ENCODE data around the gene LAMA3. TPM values are rescaled to one million over a fixed set of nuclear protein-coding genes. Genes with fewer than 3 reads are reported as not detected.

The LAMA3 gene
- total RNA-seq, 1 experiment from 2014 or later: 8.1 TPM

- Histone ChIP-seq H3K36me3 (ENCODE audit: control insufficient read depth, insufficient read depth, low read length) (no peaks in the 10 kb centered on the region), H3K4me3 (ENCODE audit: low read depth in 2 of 2, low read length in 2 of 2) (no peak overlapping the region), H3K27ac (ENCODE audit: low read length) (no peak overlapping the region), H3K27me3 (ENCODE audit: control insufficient read depth, insufficient read depth, low read length) (no peaks in the 10 kb centered on the region), H3K9me3 (ENCODE audit: control insufficient read depth, insufficient read depth, low read depth, low read length) (no peaks in the 10 kb centered on the region), H3K4me1 (ENCODE audit: control insufficient read depth, insufficient read depth, low read length) (no peaks in the 10 kb centered on the region)
- intact Hi-C loops (cut with micrococcal nuclease; ENCODE audit: unreplicated experiment) (no loop called here), in situ Hi-C loops (cut with HindIII; ENCODE audit: low pct_unique_long_range_greater_than_20kb, low sequenced_read_pairs) (no loop called here)
- no peak for ATAC-seq
- TF ChIP-seq TCF7L2 (IDR thresholded peaks at IDR 0.05; ENCODE audit: low read depth, low read length) (no peak), SIN3A (IDR thresholded peaks at IDR 0.05; ENCODE audit: borderline replicate concordance, insufficient read depth, low read depth, low read length) (no peak), POLR2AphosphoS5 (IDR thresholded peaks at IDR 0.05; ENCODE audit: low read depth, low read length) (no peak)
- TF ChIP-seq, protein P1, sequence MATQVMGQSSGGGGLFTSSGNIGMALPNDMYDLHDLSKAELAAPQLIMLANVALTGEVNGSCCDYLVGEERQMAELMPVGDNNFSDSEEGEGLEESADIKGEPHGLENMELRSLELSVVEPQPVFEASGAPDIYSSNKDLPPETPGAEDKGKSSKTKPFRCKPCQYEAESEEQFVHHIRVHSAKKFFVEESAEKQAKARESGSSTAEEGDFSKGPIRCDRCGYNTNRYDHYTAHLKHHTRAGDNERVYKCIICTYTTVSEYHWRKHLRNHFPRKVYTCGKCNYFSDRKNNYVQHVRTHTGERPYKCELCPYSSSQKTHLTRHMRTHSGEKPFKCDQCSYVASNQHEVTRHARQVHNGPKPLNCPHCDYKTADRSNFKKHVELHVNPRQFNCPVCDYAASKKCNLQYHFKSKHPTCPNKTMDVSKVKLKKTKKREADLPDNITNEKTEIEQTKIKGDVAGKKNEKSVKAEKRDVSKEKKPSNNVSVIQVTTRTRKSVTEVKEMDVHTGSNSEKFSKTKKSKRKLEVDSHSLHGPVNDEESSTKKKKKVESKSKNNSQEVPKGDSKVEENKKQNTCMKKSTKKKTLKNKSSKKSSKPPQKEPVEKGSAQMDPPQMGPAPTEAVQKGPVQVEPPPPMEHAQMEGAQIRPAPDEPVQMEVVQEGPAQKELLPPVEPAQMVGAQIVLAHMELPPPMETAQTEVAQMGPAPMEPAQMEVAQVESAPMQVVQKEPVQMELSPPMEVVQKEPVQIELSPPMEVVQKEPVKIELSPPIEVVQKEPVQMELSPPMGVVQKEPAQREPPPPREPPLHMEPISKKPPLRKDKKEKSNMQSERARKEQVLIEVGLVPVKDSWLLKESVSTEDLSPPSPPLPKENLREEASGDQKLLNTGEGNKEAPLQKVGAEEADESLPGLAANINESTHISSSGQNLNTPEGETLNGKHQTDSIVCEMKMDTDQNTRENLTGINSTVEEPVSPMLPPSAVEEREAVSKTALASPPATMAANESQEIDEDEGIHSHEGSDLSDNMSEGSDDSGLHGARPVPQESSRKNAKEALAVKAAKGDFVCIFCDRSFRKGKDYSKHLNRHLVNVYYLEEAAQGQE (IDR thresholded peaks at IDR 0.05; ENCODE audit: insufficient read depth in 1 of 2, low read depth in 2 of 2, low read length in 1 of 2): no peak
- TF ChIP-seq, protein P2, sequence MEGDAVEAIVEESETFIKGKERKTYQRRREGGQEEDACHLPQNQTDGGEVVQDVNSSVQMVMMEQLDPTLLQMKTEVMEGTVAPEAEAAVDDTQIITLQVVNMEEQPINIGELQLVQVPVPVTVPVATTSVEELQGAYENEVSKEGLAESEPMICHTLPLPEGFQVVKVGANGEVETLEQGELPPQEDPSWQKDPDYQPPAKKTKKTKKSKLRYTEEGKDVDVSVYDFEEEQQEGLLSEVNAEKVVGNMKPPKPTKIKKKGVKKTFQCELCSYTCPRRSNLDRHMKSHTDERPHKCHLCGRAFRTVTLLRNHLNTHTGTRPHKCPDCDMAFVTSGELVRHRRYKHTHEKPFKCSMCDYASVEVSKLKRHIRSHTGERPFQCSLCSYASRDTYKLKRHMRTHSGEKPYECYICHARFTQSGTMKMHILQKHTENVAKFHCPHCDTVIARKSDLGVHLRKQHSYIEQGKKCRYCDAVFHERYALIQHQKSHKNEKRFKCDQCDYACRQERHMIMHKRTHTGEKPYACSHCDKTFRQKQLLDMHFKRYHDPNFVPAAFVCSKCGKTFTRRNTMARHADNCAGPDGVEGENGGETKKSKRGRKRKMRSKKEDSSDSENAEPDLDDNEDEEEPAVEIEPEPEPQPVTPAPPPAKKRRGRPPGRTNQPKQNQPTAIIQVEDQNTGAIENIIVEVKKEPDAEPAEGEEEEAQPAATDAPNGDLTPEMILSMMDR (IDR thresholded peaks at IDR 0.05): no peak
- BruUV-seq (replicated peaks): no TSS peak
- CTCF ChIA-PET: interaction anchor here (1.3 kb wide), 1 partner anchor 20 kb away, joined by 3 read pairs; no protein-coding TSS in a partner anchor
- POLR2A ChIA-PET: interaction anchor here (0.6 kb wide), 1 partner anchor 152 kb away, joined by 3 read pairs; no protein-coding TSS in a partner anchor
- no peak for DNase-seq (ENCODE audit: low read depth, low spot score)
Measured at GRCh38 chr18:23938043-23938756, 248.9 kb downstream of the LAMA3 start.

DNA sequence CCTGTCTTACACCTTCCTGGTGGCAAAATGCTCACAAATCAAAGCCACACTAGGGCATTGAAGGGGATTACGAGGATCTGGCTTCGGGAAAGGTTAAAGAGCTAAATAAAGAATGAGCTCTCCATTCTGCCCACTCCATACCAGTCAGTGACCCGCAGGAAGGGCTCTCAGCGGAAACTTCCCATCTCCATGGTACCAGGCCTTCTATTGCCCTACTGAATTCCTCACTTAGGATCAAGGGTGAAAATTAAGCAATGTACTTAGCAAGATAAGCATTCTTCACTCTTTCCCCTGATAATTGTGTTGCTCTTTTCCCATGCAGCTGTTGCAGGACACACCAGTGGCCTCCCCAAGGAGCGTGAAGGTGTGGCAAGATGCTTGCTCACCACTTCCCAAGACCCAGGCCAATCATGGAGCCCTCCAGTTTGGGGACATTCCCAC is 249.7 kb downstream of the LAMA3 start:
- intact Hi-C loops (cut with micrococcal nuclease; ENCODE audit: unreplicated experiment) (no loop called here), in situ Hi-C loops (cut with HindIII; ENCODE audit: low pct_unique_long_range_greater_than_20kb, low sequenced_read_pairs) (no loop called here)
- ATAC-seq: no peak
- no peaks in the 10 kb centered on the region for H3K9me3 ChIP-seq (ENCODE audit: control insufficient read depth, insufficient read depth, low read depth, low read length)
- no peaks in the 10 kb centered on the region for H3K36me3 ChIP-seq (ENCODE audit: control insufficient read depth, insufficient read depth, low read length)
- no peak for DNase-seq (ENCODE audit: low read depth, low spot score)
- no TSS peak for BruUV-seq (replicated peaks)
- ChIA-PET CTCF (interaction anchor here (1.3 kb wide), 1 partner anchor 20 kb away, joined by 3 read pairs; no protein-coding TSS in a partner anchor), POLR2A (no interaction called here)
- no peak overlapping the region for H3K27ac ChIP-seq (ENCODE audit: low read length)
- H3K4me3 ChIP-seq (ENCODE audit: low read depth in 2 of 2, low read length in 2 of 2): no peak overlapping the region
- TF ChIP-seq, protein P1 (IDR thresholded peaks at IDR 0.05; ENCODE audit: insufficient read depth in 1 of 2, low read depth in 2 of 2, low read length in 1 of 2): no peak
- TF ChIP-seq SIN3A (IDR thresholded peaks at IDR 0.05; ENCODE audit: borderline replicate concordance, insufficient read depth, low read depth, low read length): no peak
- TF ChIP-seq TCF7L2 (IDR thresholded peaks at IDR 0.05; ENCODE audit: low read depth, low read length): no peak
- TF ChIP-seq, protein P2 (IDR thresholded peaks at IDR 0.05): no peak
- no peaks in the 10 kb centered on the region for H3K27me3 ChIP-seq (ENCODE audit: control insufficient read depth, insufficient read depth, low read length)
- no peaks in the 10 kb centered on the region for H3K4me1 ChIP-seq (ENCODE audit: control insufficient read depth, insufficient read depth, low read length)

Data from Panc1 (cell line).